GM12873 (cell line): ENCODE results near the gene CLDN25.
A peak's percentile ranks its signal among the peaks of the same experiment; 100 is the strongest.

Experiments
- TF ChIP-seq, protein P1 (sequence below): IDR thresholded peaks from 2 replicates; pipeline ENCODE4 v1.5.1; 2012; ENCODE audit warnings: low read depth, mild to moderate bottlenecking, moderate library complexity, low read length, control low read depth; ENCODE audit not compliant: insufficient read depth; ENCODE audit errors: missing control alignments

CLDN25 gene

DNA sequence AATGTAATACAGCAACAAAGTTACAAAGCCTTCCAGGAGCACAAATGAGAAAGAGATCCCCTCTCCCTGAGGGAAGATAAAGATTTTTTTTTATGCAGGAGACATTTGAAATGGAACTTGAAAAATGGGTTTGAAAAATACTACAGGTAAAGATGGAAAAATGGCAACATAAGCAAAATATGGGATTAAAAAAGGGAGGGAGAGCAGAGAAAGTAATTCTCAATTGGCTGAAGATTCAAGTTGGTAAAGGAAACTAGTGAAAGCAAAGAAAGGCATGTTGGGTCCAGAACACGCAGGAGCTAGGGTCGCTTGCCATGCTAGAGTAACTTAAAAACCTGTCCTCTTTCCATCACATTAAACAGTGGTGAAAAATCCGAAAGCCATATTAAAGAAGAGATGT, 7.6 kb upstream of the CLDN25 start:
- TF ChIP-seq, protein P1, sequence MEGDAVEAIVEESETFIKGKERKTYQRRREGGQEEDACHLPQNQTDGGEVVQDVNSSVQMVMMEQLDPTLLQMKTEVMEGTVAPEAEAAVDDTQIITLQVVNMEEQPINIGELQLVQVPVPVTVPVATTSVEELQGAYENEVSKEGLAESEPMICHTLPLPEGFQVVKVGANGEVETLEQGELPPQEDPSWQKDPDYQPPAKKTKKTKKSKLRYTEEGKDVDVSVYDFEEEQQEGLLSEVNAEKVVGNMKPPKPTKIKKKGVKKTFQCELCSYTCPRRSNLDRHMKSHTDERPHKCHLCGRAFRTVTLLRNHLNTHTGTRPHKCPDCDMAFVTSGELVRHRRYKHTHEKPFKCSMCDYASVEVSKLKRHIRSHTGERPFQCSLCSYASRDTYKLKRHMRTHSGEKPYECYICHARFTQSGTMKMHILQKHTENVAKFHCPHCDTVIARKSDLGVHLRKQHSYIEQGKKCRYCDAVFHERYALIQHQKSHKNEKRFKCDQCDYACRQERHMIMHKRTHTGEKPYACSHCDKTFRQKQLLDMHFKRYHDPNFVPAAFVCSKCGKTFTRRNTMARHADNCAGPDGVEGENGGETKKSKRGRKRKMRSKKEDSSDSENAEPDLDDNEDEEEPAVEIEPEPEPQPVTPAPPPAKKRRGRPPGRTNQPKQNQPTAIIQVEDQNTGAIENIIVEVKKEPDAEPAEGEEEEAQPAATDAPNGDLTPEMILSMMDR = no peak

DNA sequence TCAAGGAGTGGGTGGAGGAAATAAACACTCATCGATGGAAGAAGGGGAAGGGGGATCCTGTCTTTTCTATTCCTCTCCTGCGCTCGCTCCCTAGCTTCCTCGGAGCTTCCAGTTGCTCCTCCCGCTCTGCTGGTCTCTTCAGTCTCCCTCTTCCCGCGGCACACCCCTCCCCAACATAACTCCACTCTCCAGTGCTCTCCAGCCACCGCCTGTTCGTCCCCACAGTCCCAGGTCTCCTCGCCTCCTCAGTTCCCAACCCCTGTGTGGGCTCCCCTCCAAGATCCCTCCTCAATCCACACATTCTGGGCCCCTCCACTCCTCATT, 6.5 kb upstream of the CLDN25 start:
- TF ChIP-seq, protein P1 = no peak

DNA sequence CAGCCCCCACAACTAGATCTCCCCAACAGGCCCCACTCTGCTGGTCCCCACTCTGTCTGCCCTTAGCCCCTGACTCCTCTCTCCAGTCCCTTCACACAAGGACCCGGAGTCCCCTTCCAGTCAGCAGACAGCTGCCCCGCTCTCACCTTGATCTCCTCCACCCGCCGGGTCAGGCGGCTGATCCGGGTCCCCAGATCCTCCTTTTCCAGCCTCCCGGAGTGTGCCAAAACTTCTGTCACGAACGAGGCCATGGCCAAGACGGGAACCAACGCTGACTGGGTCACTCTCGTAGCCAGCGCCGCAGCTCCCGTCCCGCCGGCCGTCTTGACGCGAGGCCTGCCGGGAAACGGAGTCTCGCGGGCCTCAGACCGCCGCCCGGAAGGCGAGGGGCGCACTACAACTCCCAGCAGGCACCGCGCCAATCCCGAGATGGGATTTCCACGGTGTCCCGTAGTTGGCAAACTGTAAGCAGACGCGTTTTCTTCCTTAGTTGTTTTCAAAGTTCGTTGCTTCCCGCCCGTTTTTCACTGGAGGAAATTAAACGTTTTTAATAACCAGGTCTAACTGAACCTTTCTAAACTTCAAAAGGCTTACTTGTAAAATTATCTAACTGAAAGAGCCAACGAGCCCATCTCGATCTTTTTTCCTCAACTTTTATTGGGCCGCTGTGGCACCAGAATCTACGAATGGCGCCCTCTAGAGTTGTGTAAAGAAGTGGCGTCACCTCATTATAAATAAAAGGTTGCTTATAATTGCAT, 6.0 kb upstream of the CLDN25 start, which contains the start of gene ZW10:
Gene ZW10 (minus strand): TSS at position 277 of the 758 bp plus-strand sequence. CDS start 26 bp downstream, at position 251.
- TF ChIP-seq, protein P1 = peak; percentile 74

DNA sequence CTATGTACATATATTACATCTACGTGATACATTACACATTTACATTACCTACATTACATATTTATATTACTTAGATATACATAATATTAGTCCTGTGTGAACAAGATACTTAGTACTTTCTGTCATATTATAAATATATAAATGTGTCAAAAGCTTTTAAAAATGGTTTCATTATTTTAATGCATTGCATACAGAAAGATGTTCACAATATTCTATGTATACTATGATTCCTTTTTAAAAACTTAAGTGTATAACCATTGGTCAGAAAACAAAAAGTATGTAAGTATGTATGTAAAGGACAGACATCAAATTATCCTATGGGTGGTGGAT, 5.5 kb upstream of the CLDN25 start:
- TF ChIP-seq, protein P1 = no peak

DNA sequence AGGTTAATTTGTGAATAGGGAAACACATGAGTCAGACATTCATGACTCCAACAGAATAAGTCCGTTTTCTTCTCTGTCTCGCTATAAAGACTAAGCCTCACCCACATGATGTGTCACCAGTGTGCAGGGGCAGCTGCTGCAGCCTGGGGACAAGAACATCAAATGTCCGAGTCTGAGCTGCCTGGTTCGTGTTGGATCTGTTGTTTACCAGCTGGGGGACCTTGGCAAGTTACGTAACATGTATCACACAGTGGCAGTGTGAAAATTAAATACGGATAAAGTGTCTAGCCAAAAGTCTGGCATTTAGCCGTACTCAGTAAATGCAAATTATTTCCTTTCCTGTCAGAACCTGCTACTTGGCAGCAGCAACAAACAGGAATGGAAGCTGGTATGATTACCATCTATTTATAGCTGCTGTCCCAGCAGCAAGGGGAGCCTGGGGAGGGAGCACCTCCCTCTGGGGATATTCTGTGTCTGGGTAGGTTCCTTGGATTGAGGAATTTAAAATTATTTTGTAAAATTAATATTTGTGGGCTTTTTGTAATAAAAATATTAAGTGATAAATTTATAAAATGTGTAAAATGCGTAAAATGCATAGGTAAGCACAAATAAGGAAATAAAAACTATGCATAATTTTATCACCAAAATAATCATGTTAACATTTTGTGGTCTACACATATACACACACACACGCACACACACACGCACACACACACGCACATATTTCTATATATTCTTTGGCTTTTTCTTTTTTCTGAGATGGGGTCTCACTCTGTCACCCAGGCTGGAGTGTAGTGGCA, 1.3 kb upstream of the CLDN25 start:
- TF ChIP-seq, protein P1 = no peak

DNA sequence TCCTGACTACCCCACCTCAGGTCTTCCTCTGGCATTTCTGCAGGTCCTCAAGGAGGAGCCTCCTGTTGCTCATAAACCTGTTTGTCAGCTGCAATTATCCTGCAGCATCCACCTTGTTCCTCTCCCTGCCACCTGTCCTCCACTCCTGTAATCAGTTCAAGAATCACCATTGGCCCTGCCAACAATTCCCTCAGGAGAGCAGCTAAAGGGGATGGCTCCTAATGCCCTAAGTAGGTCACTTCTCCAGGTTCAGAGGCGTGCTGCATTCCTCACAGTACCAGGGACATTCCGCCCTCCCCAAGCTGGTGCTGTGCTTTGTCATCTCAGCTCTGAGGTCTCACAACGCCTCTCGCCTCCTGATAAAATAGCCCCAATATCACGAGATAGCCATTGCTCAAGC, 2.1 kb downstream of the CLDN25 start:
- TF ChIP-seq, protein P1 = no peak

DNA sequence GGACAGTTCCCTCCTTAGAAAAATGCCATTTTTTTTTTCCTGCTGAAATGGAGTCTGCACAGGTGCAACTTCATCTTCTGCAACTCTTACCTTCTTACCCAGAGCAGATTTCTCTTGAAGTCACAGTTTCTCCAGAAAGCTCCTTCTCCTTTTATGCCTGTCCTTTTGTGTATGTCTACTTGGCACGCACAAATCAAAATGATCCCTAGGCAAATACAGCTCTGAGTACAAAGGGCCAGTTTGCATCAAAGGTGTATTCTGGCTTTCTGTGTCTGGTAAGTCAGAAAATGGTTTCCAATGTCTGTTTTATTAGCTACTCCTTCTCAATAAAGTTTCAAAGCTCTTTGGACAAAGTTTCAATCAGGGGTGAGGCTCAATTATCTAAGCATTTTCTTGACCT, 2.5 kb downstream of the CLDN25 start:
- TF ChIP-seq, protein P1 = no peak
